Kidney epithelial cell (primary cell): ENCODE results near the gene PARP15. TPM values are rescaled to one million over a fixed set of nuclear protein-coding genes. Genes with fewer than 3 reads are reported as not detected.

Experiments used
- DNase-seq: peaks from one replicate; pipeline ENCODE4 v3.0.0-alpha.2; 2010; ENCODE audit warnings: low read depth
- H3K27me3 ChIP-seq: 2 replicates; pipeline ENCODE4 v1.6.0; 2011; ENCODE audit warnings: low read length; ENCODE audit not compliant: control insufficient read depth, insufficient read depth
- H3K36me3 ChIP-seq: 2 replicates; pipeline ENCODE4 v1.5.1; 2011; ENCODE audit warnings: low read length; ENCODE audit not compliant: control insufficient read depth, insufficient read depth
- H3K4me3 ChIP-seq: 2 replicates; pipeline ENCODE4 v1.5.1; 2011; ENCODE audit warnings: low read depth, mild to moderate bottlenecking, control low read depth, low read length
- total RNA-seq: library from RNA; depleted of rRNA; stranded (reverse); fragments of >200 nt; gene quantifications from 2 replicates; pipeline ENCODE4 v1.2.3, GENCODE V29; 2015
- TF ChIP-seq, protein P1 (sequence below): IDR thresholded peaks from 2 replicates; pipeline ENCODE4 v1.5.1; 2011; ENCODE audit warnings: mild to moderate bottlenecking, moderate library complexity, low read length, control low read depth, inconsistent platforms; ENCODE audit not compliant: insufficient read depth, poor library complexity, severe bottlenecking

PARP15 gene
- total RNA-seq, 1 donor from 2014 or later, result not detected

DNA sequence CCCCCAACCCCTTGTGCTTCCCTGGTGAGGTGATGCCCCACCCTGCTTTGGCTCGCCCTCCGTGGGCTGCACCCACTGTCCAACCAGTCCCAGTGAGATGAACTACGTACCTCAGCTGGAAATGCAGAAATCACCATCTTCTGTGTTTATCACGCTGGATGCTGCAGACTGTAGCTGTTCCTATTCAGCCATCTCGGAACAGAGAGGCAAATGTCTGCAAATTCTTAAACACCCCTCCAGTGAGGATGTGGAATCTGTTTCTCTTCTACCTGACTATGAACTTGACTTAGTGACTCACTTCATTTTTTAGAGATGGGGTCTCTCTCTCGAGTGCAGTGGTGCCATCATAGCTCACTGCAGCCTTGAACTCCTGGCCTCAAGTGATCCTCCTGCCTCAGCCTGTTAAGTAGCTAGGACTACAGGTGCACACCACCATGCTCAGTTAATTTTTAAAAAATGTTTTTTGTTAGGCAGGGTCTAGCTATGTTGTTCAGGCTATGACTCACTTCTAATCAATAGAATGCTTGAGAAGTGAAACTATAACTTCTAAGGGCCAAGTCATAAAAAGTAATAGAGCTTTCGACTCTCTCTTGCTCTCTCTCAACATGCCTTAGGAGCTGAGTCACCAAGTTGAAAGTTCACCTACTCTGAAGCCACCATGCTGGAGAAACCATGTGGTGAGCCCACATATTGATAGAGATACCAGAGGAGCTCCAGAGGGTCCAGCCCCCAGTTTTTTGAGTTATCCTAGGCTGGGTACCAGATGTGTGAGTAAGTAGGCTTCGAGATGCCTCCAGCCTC, 91.7 kb downstream of the PARP15 start:
- Histone ChIP-seq H3K4me3 (no peak overlapping the region), H3K36me3 (no peaks in the 10 kb centered on the region), H3K27me3 (no peaks in the 10 kb centered on the region)
- TF ChIP-seq, protein P1, sequence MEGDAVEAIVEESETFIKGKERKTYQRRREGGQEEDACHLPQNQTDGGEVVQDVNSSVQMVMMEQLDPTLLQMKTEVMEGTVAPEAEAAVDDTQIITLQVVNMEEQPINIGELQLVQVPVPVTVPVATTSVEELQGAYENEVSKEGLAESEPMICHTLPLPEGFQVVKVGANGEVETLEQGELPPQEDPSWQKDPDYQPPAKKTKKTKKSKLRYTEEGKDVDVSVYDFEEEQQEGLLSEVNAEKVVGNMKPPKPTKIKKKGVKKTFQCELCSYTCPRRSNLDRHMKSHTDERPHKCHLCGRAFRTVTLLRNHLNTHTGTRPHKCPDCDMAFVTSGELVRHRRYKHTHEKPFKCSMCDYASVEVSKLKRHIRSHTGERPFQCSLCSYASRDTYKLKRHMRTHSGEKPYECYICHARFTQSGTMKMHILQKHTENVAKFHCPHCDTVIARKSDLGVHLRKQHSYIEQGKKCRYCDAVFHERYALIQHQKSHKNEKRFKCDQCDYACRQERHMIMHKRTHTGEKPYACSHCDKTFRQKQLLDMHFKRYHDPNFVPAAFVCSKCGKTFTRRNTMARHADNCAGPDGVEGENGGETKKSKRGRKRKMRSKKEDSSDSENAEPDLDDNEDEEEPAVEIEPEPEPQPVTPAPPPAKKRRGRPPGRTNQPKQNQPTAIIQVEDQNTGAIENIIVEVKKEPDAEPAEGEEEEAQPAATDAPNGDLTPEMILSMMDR, result no peak
- DNase-seq, result peak; percentile 62

DNA sequence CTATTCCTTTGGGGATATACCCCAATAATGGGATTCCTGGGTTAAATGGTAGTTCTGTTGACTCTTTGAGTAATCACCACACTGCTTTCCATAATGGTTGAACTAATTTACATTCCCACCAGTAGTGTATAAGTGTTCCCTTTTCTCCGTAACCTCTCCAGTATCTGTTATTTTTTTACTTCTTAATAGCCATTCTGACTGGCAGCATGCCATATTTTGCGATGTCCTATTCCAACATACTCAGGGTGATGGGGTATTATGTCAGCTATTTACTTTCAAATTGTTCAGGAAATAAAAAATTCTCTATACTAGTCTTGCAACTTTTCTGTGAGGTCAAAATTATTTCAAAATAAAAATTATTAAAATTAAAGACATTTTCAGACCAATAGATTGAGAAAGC, 94.1 kb downstream of the PARP15 start:
- Histone ChIP-seq H3K36me3 (no peaks in the 10 kb centered on the region), H3K27me3 (no peaks in the 10 kb centered on the region), H3K4me3 (no peak overlapping the region)
- no peak for DNase-seq
- TF ChIP-seq, protein P1, result no peak

DNA sequence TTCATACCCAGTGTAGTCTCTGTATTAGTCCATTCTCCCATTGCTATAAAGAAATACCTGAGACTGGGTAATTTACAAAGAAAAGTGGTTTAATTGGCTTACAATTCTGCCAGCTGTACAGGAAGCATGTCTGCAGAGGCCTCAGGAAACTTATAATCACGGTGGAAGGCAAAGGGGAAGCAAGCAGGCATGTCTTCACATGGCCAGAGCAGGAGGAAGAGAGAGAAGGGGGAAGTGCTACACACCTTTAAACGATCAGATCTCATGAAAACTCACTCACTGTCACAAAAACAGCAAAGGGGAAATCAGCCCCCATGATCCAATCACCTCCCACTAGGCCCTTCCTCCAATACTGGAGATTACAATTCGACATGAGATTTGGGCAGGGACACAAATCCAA, 96.9 kb downstream of the PARP15 start:
- TF ChIP-seq, protein P1, result no peak
- H3K27me3 ChIP-seq, result no peaks in the 10 kb centered on the region
- DNase-seq, result no peak
- no peak overlapping the region for H3K4me3 ChIP-seq
- no peaks in the 10 kb centered on the region for H3K36me3 ChIP-seq

DNA sequence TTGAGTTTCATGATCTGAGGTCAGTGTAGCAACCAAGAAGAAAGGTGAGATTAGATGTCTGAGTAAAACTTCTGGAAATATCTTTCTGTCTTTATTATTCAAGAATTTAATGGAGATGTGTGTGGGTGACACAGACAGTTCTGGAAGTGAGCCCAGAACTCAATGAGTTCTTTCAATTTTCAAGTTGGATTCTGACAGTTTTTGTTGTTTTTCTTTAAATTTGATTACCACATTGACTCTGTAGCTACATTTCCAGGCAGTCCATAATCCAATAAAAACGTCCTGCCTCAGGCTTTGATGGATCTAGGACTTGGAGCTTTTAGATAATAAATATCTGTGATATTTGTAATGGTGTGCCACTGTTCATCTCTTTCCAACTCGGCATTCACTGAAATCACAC, 99.3 kb downstream of the PARP15 start:
- Histone ChIP-seq H3K36me3 (no peaks in the 10 kb centered on the region), H3K27me3 (no peaks in the 10 kb centered on the region), H3K4me3 (no peak overlapping the region)
- DNase-seq, result no peak
- TF ChIP-seq, protein P1, result no peak

DNA sequence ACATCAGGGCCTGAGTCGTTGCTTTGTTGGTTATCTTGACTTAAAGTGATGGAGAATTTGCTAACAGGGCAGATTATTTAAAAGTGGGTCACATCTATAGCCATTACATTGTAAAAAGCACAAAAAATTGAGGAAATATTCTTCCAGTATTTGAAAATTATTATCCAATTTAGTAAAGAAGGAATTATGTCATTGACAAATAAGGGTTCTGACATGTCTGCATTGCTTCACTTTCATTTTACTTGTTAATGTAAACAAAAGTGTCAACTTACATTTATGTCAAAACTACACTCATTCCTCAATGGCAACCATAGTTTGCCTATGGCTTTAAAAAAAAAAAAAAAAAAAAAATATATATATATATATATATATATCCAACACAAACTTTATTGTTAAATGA, 99.8 kb downstream of the PARP15 start:
- DNase-seq, result no peak
- TF ChIP-seq, protein P1, result no peak
- no peak overlapping the region for H3K4me3 ChIP-seq
- H3K27me3 ChIP-seq, result no peaks in the 10 kb centered on the region
- H3K36me3 ChIP-seq, result no peaks in the 10 kb centered on the region

DNA sequence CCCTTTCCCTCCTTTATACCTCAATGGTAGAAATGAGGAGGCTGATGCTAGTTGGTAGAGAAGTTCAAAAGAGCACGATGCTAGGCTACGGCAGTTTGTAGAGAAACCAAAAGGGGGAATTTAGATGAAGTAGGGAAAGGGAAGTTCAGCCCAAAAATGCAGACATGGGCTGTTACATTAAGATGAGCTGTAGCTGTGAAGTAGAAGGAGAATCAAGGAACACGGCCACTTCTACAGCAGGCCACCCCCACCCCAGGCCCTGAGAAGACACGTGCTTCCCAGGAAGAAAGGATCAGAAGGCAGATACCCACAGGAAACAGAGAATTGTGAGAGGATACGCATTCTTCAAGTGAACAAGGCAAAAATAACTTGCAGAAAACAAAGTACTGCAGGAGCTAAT, 101.1 kb downstream of the PARP15 start:
- DNase-seq, result no peak
- Histone ChIP-seq H3K36me3 (no peaks in the 10 kb centered on the region), H3K4me3 (no peak overlapping the region), H3K27me3 (no peaks in the 10 kb centered on the region)
- TF ChIP-seq, protein P1, result no peak
